HEK293 (cell line): ENCODE data around the gene ZNF699.

Experiments used
- CTCF ChIA-PET: fragments of 350-600 bp; formaldehyde crosslinking; extraction: SDS; loops from one replicate; lab custom pipeline; 2021; ENCODE audit warnings: antibody characterized with exemption; lab: Yijun Ruan, JAX
- POLR2A ChIA-PET: fragments of 300-600 bp; formaldehyde crosslinking; extraction: SDS; loops from one replicate; lab custom pipeline; 2020; ENCODE audit warnings: antibody characterized with exemption, inconsistent platforms; lab: Yijun Ruan, JAX
- H3K27ac ChIP-seq: fragments of 200-500 bp; sonication (Bioruptor generic); 2 replicates; pipeline ENCODE4 v1.5.1; 2014; ENCODE audit warnings: low read depth, low read length, control low read depth, inconsistent platforms; ENCODE audit errors: extremely low read depth
- H3K36me3 ChIP-seq, 2 experiments: fragments of 200-500 bp in 1 of 2; sonication (Bioruptor generic) in 1 of 2; 1 replicate in 1 of 2; 2 replicates in 1 of 2; pipeline ENCODE4 v1.5.1; 2014 to 2017; ENCODE audit warnings: inconsistent platforms in 2 of 2, low read length in 2 of 2; ENCODE audit not compliant: control insufficient read depth in 2 of 2, insufficient read depth in 1 of 2
- H3K4me1 ChIP-seq: fragments of 200-500 bp; sonication (Bioruptor generic); 2 replicates; pipeline ENCODE4 v1.5.1; 2014; ENCODE audit warnings: mild to moderate bottlenecking, low read length, inconsistent platforms; ENCODE audit not compliant: control insufficient read depth, insufficient read depth
- H3K4me3 ChIP-seq: 2 replicates; pipeline ENCODE4 v1.5.1; 2011; ENCODE audit warnings: low read depth, mild to moderate bottlenecking, control low read depth, low read length, moderate library complexity
- H3K9me3 ChIP-seq: fragments of 200-500 bp; sonication (Bioruptor generic); 2 replicates; pipeline ENCODE4 v1.5.1; 2014; ENCODE audit warnings: low read depth, low read length, inconsistent platforms; ENCODE audit not compliant: control insufficient read depth, insufficient read depth
- CTCF ChIP-seq: fragments of 450-650 bp; formaldehyde crosslinking; IDR thresholded peaks from 2 replicates; pipeline ENCODE4 v1.5.1; 2016; ENCODE audit warnings: missing biosample characterization, missing genetic modification characterization
- GFI1B ChIP-seq: fragments of 450-650 bp; formaldehyde crosslinking; IDR thresholded peaks from 2 replicates; pipeline ENCODE4 v1.5.1; 2016; ENCODE audit warnings: missing biosample characterization, missing genetic modification characterization
- IKZF3 ChIP-seq: fragments of 450-650 bp; IDR thresholded peaks from 2 replicates; pipeline ENCODE4 v1.5.0; 2018; ENCODE audit warnings: missing biosample characterization, mild to moderate bottlenecking, missing genetic modification characterization, moderate library complexity
- KLF1 ChIP-seq: fragments of 450-650 bp; formaldehyde crosslinking; IDR thresholded peaks from 2 replicates; pipeline ENCODE4 v1.5.1; 2016; ENCODE audit warnings: missing biosample characterization, missing genetic modification characterization
- KLF17 ChIP-seq: fragments of 450-650 bp; formaldehyde crosslinking; IDR thresholded peaks from 2 replicates; pipeline ENCODE4 v1.5.1; 2016; ENCODE audit warnings: missing biosample characterization, missing genetic modification characterization
- SP3 ChIP-seq: fragments of 450-650 bp; formaldehyde crosslinking; IDR thresholded peaks from 2 replicates; pipeline ENCODE4 v1.5.1; 2016; ENCODE audit warnings: missing biosample characterization, missing genetic modification characterization
- SP7 ChIP-seq: fragments of 450-650 bp; formaldehyde crosslinking; IDR thresholded peaks from 2 replicates; pipeline ENCODE4 v1.5.1; 2016; ENCODE audit warnings: missing biosample characterization, missing genetic modification characterization
- ZEB2 ChIP-seq: fragments of 450-650 bp; formaldehyde crosslinking; IDR thresholded peaks from 2 replicates; pipeline ENCODE4 v1.5.1; 2016; ENCODE audit warnings: missing biosample characterization, missing genetic modification characterization
- ZFP69B ChIP-seq: fragments of 450-650 bp; formaldehyde crosslinking; IDR thresholded peaks from 2 replicates; pipeline ENCODE4 v1.5.1; 2016; ENCODE audit warnings: missing biosample characterization, missing genetic modification characterization
- ZNF10 ChIP-seq: fragments of 450-650 bp; formaldehyde crosslinking; IDR thresholded peaks from 2 replicates; pipeline ENCODE4 v1.5.1; 2017; ENCODE audit warnings: missing biosample characterization, missing genetic modification characterization
- ZNF114 ChIP-seq: fragments of 450-650 bp; formaldehyde crosslinking; IDR thresholded peaks from 2 replicates; pipeline ENCODE4 v1.5.0; 2017; ENCODE audit warnings: missing biosample characterization, missing genetic modification characterization
- ZNF169 ChIP-seq: fragments of 450-650 bp; formaldehyde crosslinking; IDR thresholded peaks from 2 replicates; pipeline ENCODE4 v1.5.1; 2016; ENCODE audit warnings: missing biosample characterization, missing genetic modification characterization
- ZNF335 ChIP-seq: fragments of 450-650 bp; formaldehyde crosslinking; conservative IDR thresholded peaks from 2 replicates; pipeline ENCODE4 v1.5.1; 2016; ENCODE audit warnings: missing biosample characterization, missing genetic modification characterization
- ZNF37A ChIP-seq: fragments of 450-650 bp; IDR thresholded peaks from 2 replicates; pipeline ENCODE4 v1.5.1; 2018; ENCODE audit warnings: missing biosample characterization, missing genetic modification characterization
- ZNF426 ChIP-seq: fragments of 450-650 bp; formaldehyde crosslinking; IDR thresholded peaks from 2 replicates; pipeline ENCODE4 v1.5.1; 2017; ENCODE audit warnings: missing biosample characterization, missing genetic modification characterization, mild to moderate bottlenecking, inconsistent platforms, moderate library complexity
- ZNF48 ChIP-seq: fragments of 450-650 bp; formaldehyde crosslinking; IDR thresholded peaks from 2 replicates; pipeline ENCODE4 v1.5.1; 2016; ENCODE audit warnings: missing biosample characterization, missing genetic modification characterization
- ZNF561 ChIP-seq: fragments of 450-650 bp; IDR thresholded peaks from 2 replicates; pipeline ENCODE4 v1.5.1; 2018; ENCODE audit warnings: missing biosample characterization, missing genetic modification characterization, borderline replicate concordance
- ZNF580 ChIP-seq: fragments of 450-650 bp; formaldehyde crosslinking; IDR thresholded peaks from 2 replicates; pipeline ENCODE4 v1.5.1; 2016; ENCODE audit warnings: missing biosample characterization, missing genetic modification characterization
- ZNF610 ChIP-seq: fragments of 450-650 bp; formaldehyde crosslinking; IDR thresholded peaks from 2 replicates; pipeline ENCODE4 v1.5.1; 2016; ENCODE audit warnings: missing biosample characterization, missing genetic modification characterization, borderline replicate concordance
- ZNF624 ChIP-seq: fragments of 450-650 bp; formaldehyde crosslinking; IDR thresholded peaks from 2 replicates; pipeline ENCODE4 v1.5.1; 2017; ENCODE audit warnings: missing biosample characterization, missing genetic modification characterization
- ZNF629 ChIP-seq: fragments of 450-650 bp; formaldehyde crosslinking; IDR thresholded peaks from 2 replicates; pipeline ENCODE4 v1.5.1; 2017; ENCODE audit warnings: missing biosample characterization, missing genetic modification characterization
- ZNF658 ChIP-seq: fragments of 450-650 bp; formaldehyde crosslinking; IDR thresholded peaks from 2 replicates; pipeline ENCODE4; 2016; ENCODE audit warnings: missing biosample characterization, missing genetic modification characterization
- ZNF76 ChIP-seq: fragments of 450-650 bp; formaldehyde crosslinking; IDR thresholded peaks from 2 replicates; pipeline ENCODE4; 2016; ENCODE audit warnings: low read depth, missing biosample characterization, missing genetic modification characterization, borderline replicate concordance
- ZNF791 ChIP-seq: fragments of 450-650 bp; formaldehyde crosslinking; IDR thresholded peaks from 2 replicates; pipeline ENCODE4 v1.5.1; 2016; ENCODE audit warnings: missing biosample characterization, missing genetic modification characterization
- ZNF830 ChIP-seq: fragments of 450-650 bp; IDR thresholded peaks from 2 replicates; pipeline ENCODE4 v1.5.0; 2018; ENCODE audit warnings: missing biosample characterization, missing genetic modification characterization, low read depth, mild to moderate bottlenecking, moderate library complexity
- ZSCAN5A ChIP-seq: fragments of 450-650 bp; formaldehyde crosslinking; IDR thresholded peaks from 2 replicates; pipeline ENCODE4 v1.5.1; 2016; ENCODE audit warnings: missing biosample characterization, missing genetic modification characterization
- ZXDB ChIP-seq: fragments of 450-650 bp; formaldehyde crosslinking; IDR thresholded peaks from 2 replicates; pipeline ENCODE4 v1.5.1; 2016; ENCODE audit warnings: missing biosample characterization, missing genetic modification characterization
- TF ChIP-seq, protein P1 (sequence below): fragments of 450-650 bp; formaldehyde crosslinking; conservative IDR thresholded peaks from 2 replicates; pipeline ENCODE4 v1.5.1; 2016; ENCODE audit warnings: low read depth, missing biosample characterization, missing genetic modification characterization

Gene ZNF699

GRCh38 chr19:9309974-9310446, 372 bp upstream of the ZNF699 start (continued):
- TF ChIP-seq IKZF3: peak; percentile 30; the same call in 1 of the 2 replicates
- TF ChIP-seq ZNF10 (tag by site-specific recombination): no peak
- no peak for TF ChIP-seq ZNF561 (tag by site-specific recombination)

DNA sequence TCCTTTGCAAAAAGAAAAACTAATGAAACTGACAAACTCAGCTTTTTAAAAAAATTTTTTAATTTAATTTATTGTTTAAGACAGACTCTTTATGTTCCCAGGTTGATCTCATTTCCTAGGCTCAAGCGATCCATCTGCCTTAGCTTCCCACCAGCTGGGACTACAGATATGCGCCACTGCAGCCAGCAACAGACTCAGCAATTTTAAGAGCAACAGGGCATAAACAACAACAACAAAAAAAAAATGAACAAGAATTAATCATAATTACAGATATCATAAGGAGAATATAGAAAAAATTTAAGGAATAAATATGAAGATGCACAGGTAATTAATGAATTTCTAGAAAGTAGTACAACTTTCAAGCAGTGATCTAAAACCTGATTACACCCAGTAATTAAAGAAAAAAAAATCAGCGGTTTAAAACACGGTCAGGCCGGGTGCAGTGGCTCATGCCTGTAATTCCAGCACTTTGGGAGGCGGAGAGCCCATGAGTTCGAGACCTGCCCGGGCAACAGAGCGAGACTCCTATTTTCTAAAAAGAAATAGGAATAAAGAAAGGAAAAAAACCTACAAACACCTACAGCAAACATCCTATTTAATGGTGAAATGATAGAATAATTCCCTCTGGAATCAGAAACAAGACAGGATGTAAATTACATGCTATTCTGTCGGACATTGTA, 1.4 kb downstream of the ZNF699 start:
- CTCF ChIA-PET: no interaction called here
- Histone ChIP-seq H3K27ac (no peak overlapping the region), H3K9me3 (no peaks in the 10 kb centered on the region)
- no peak for TF ChIP-seq CTCF
- no peak for TF ChIP-seq ZNF791
- TF ChIP-seq ZEB2 (tag by site-specific recombination): no peak
- no peak for TF ChIP-seq ZNF37A (tag by site-specific recombination)
- TF ChIP-seq ZNF335 (tag by site-specific recombination): no peak
- TF ChIP-seq ZNF48 (tag by site-specific recombination): no peak
- no peak for TF ChIP-seq KLF1 (tag by site-specific recombination)
- TF ChIP-seq SP7: no peak
- TF ChIP-seq ZNF629 (tag by site-specific recombination): no peak
- no peak for TF ChIP-seq GFI1B (tag by site-specific recombination)
- no peak for TF ChIP-seq ZNF76
- no peak for TF ChIP-seq ZFP69B (tag by site-specific recombination)
- no peak for TF ChIP-seq KLF17 (tag by site-specific recombination)
- TF ChIP-seq SP3 (tag by site-specific recombination): no peak
- no peak for TF ChIP-seq ZNF580 (tag by site-specific recombination)
- TF ChIP-seq, all 188 proteins: peak for 0
- no peaks in the 10 kb centered on the region for H3K4me1 ChIP-seq
- peaks cover 0 to 15% of the 10 kb centered on the region in 2 experiments; a peak in 2 of 3 replicates for H3K36me3 ChIP-seq
- H3K4me3 ChIP-seq: peak overlapping the region; percentile 74
- POLR2A ChIA-PET: no interaction called here

GRCh38 chr19:9306443-9306842, 3.2 kb downstream of the ZNF699 start:
- Histone ChIP-seq H3K4me3 (no peak overlapping the region), H3K27ac (no peak overlapping the region), H3K4me1 (no peaks in the 10 kb centered on the region), H3K36me3 (peaks cover 13 to 32% of the 10 kb centered on the region in 2 experiments), H3K9me3 (no peaks in the 10 kb centered on the region)
- CTCF ChIA-PET: interaction anchor here (0.6 kb wide), 1 partner anchor 274 kb away, joined by 8 read pairs; no protein-coding TSS in a partner anchor
- POLR2A ChIA-PET: no interaction called here
- TF ChIP-seq ZSCAN5A (tag by site-specific recombination) (no peak), ZXDB (tag by site-specific recombination) (no peak), ZNF830 (tag by site-specific recombination) (no peak), ZNF426 (tag by site-specific recombination) (no peak), ZNF169 (no peak), ZNF658 (tag by site-specific recombination) (no peak), ZNF114 (tag by site-specific recombination) (no peak), KLF1 (tag by site-specific recombination) (no peak), ZNF610 (tag by site-specific recombination) (no peak), ZNF624 (no peak)
- TF ChIP-seq, protein P1, sequence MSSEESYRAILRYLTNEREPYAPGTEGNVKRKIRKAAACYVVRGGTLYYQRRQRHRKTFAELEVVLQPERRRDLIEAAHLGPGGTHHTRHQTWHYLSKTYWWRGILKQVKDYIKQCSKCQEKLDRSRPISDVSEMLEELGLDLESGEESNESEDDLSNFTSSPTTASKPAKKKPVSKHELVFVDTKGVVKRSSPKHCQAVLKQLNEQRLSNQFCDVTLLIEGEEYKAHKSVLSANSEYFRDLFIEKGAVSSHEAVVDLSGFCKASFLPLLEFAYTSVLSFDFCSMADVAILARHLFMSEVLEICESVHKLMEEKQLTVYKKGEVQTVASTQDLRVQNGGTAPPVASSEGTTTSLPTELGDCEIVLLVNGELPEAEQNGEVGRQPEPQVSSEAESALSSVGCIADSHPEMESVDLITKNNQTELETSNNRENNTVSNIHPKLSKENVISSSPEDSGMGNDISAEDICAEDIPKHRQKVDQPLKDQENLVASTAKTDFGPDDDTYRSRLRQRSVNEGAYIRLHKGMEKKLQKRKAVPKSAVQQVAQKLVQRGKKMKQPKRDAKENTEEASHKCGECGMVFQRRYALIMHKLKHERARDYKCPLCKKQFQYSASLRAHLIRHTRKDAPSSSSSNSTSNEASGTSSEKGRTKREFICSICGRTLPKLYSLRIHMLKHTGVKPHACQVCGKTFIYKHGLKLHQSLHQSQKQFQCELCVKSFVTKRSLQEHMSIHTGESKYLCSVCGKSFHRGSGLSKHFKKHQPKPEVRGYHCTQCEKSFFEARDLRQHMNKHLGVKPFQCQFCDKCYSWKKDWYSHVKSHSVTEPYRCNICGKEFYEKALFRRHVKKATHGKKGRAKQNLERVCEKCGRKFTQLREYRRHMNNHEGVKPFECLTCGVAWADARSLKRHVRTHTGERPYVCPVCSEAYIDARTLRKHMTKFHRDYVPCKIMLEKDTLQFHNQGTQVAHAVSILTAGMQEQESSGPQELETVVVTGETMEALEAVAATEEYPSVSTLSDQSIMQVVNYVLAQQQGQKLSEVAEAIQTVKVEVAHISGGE: no peak
